Ascending aorta (tissue), 2 donors: ENCODE measurements around the gene OR6S1. TPM values are rescaled to one million over a fixed set of nuclear protein-coding genes. Genes with fewer than 3 reads are reported as not detected.
"Not testable (repeated sequence)": the region's sequence is repeated elsewhere in the genome, so short reads cannot be mapped to it uniquely, and the experiment has no call there.

Source experiments
- DNase-seq, 2 donors: peaks; one replicate each; pipeline ENCODE4 v3.0.0-alpha.2; 2019; ENCODE audit warnings: low spot score in 2 of 2
- H3K27ac ChIP-seq, 2 donors: fragments of 200-600 bp; sonication (generic); one replicate each; pipeline ENCODE4 v1.5.1; 2016 to 2017; ENCODE audit warnings: mild to moderate bottlenecking in 1 of 2
- H3K27me3 ChIP-seq: fragments of 200-600 bp; sonication (generic); one replicate; pipeline ENCODE4 v1.5.1; 2017
- H3K36me3 ChIP-seq, 2 donors: fragments of 200-600 bp; sonication (generic); one replicate each; pipeline ENCODE4 v1.5.1; 2016
- H3K4me1 ChIP-seq, 2 donors: fragments of 200-600 bp; sonication (generic); one replicate each; pipeline ENCODE4 v1.5.1; 2016 to 2017; ENCODE audit warnings: mild to moderate bottlenecking in 1 of 2
- H3K4me3 ChIP-seq, 2 donors: fragments of 200-600 bp; sonication (generic); one replicate each; pipeline ENCODE4 v1.5.1; 2016 to 2017; ENCODE audit warnings: mild to moderate bottlenecking in 1 of 2
- H3K9me3 ChIP-seq, 2 donors: fragments of 200-600 bp; sonication (generic); one replicate each; pipeline ENCODE4 v1.5.1; 2016
- intact Hi-C: fragments of 100-400 bp; cut with DNase I; formaldehyde crosslinking; loops from one replicate; pipeline ENCODE4 v1.15.1; 2023
- total RNA-seq: library from RNA; depleted of rRNA; stranded (reverse); fragments of >200 nt; gene quantifications from one replicate; pipeline ENCODE4 v1.1.0, GENCODE V29; 2016
- TF ChIP-seq, protein P1 (sequence below), 3 experiments: fragments of 200-600 bp in 2 of 3; fragments of 450-650 bp in 1 of 3; sonication (generic) in 2 of 3; IDR thresholded peaks; one replicate each; pipeline ENCODE4 v1.5.1; 2016 to 2019; ENCODE audit warnings: antibody characterized with exemption in 3 of 3, mild to moderate bottlenecking in 1 of 3, moderate library complexity in 1 of 3

Gene OR6S1
- total RNA-seq, 1 donor from 2014 or later, result not detected

DNA sequence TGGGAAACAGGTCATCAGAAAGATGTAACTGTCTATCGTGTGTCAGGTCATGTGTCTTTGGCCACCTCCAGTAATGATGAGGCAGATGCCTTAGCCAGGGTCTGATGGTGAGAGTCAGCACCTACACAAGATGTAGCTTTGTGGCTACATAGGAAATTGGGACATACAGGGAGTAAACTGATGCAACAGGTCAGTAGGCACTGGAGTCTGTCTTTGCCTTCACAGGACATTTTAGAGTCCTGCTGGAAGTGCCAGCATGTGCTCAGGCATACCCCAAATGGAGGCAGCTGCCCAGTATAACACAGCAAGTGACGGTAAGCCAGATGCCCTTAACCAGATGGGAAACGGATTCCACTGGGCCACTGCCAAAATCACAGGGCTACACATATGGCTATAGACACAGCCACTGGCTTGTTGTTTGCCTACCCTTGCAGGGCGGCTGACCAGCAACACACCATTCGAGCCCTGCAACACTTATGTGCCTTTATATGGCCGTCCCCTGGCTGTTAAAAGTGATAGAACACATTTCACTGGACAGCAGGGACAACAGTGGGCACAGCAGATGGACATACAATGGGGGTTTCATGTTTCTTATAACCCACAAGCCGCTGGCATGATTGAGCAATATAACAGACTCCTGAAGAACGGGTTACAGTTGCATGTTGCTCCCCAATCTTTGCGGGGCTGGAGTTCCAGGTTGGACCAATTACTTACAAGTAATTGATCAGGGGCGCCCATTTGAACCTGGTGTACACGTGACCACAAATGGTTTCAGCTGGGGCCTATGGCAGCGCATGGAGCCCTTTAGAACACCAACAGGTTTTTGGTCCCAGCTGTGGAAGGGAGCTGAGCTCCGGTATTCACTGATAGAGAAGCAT lies 37.4 kb downstream of the OR6S1 start:
- H3K27me3 ChIP-seq, result no peaks in the 10 kb centered on the region
- DNase-seq, result no peak

GRCh38 chr14:20602583-20602982 lies 38.9 kb downstream of the OR6S1 start:
- intact Hi-C loops, result no loop called here
- TF ChIP-seq, protein P1, sequence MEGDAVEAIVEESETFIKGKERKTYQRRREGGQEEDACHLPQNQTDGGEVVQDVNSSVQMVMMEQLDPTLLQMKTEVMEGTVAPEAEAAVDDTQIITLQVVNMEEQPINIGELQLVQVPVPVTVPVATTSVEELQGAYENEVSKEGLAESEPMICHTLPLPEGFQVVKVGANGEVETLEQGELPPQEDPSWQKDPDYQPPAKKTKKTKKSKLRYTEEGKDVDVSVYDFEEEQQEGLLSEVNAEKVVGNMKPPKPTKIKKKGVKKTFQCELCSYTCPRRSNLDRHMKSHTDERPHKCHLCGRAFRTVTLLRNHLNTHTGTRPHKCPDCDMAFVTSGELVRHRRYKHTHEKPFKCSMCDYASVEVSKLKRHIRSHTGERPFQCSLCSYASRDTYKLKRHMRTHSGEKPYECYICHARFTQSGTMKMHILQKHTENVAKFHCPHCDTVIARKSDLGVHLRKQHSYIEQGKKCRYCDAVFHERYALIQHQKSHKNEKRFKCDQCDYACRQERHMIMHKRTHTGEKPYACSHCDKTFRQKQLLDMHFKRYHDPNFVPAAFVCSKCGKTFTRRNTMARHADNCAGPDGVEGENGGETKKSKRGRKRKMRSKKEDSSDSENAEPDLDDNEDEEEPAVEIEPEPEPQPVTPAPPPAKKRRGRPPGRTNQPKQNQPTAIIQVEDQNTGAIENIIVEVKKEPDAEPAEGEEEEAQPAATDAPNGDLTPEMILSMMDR (IDR thresholded peaks at IDR 0.05), result no peak

More for the DNA sequence above, 37.4 kb downstream of the OR6S1 start:
- no peaks in the 10 kb centered on the region for H3K4me1 ChIP-seq
- no peak overlapping the region for H3K27ac ChIP-seq
- H3K36me3 ChIP-seq, result no peaks in the 10 kb centered on the region
- TF ChIP-seq, protein P1 (IDR thresholded peaks at IDR 0.05), result no peak
- intact Hi-C loops, result no loop called here
- no peaks in the 10 kb centered on the region for H3K9me3 ChIP-seq
- no peak overlapping the region for H3K4me3 ChIP-seq

GRCh38 chr14:20601522-20601921 lies 40.0 kb downstream of the OR6S1 start:
- no peaks in the 10 kb centered on the region for H3K27me3 ChIP-seq
- no peaks in the 10 kb centered on the region for H3K9me3 ChIP-seq
- no peaks in the 10 kb centered on the region for H3K36me3 ChIP-seq
- no peak for DNase-seq
- H3K27ac ChIP-seq, result no peak overlapping the region
- no peak overlapping the region for H3K4me3 ChIP-seq
- H3K4me1 ChIP-seq, result no peaks in the 10 kb centered on the region
- TF ChIP-seq, protein P1 (IDR thresholded peaks at IDR 0.05), result no peak
- intact Hi-C loops, result no loop called here

More at GRCh38 chr14:20602583-20602982, 38.9 kb downstream of the OR6S1 start:
- Histone ChIP-seq H3K27ac (no peak overlapping the region), H3K27me3 (no peaks in the 10 kb centered on the region), H3K4me3 (no peak overlapping the region), H3K9me3 (no peaks in the 10 kb centered on the region), H3K4me1 (no peaks in the 10 kb centered on the region), H3K36me3 (no peaks in the 10 kb centered on the region)
- DNase-seq, result no peak

DNA sequence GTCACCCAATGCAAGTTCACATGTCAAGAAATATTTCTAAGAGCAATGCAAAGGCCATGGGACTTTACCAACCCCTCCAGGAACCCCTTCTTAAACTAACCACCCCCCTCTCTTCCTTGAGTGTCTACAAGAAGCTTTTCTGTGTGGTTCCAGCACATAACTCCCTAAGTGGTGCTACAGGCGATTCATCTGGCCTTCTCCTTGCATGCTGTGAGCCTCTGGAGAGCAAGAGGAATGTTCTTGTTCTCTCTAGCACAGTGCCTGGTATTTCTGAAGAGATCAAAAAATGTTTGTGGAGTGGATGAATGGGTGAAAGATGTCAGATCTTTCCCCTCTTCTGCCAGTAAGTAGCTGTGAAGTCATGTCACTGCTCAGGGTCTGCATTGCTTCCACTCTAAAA lies 44.4 kb downstream of the OR6S1 start:
- no peak for DNase-seq
- H3K27ac ChIP-seq, result no peak overlapping the region
- H3K4me1 ChIP-seq, result no peaks in the 10 kb centered on the region
- no peak overlapping the region for H3K4me3 ChIP-seq
- H3K36me3 ChIP-seq, result no peaks in the 10 kb centered on the region
- TF ChIP-seq, protein P1 (IDR thresholded peaks at IDR 0.05), result no peak
- intact Hi-C loops, result no loop called here
- no peaks in the 10 kb centered on the region for H3K9me3 ChIP-seq
- no peaks in the 10 kb centered on the region for H3K27me3 ChIP-seq

DNA sequence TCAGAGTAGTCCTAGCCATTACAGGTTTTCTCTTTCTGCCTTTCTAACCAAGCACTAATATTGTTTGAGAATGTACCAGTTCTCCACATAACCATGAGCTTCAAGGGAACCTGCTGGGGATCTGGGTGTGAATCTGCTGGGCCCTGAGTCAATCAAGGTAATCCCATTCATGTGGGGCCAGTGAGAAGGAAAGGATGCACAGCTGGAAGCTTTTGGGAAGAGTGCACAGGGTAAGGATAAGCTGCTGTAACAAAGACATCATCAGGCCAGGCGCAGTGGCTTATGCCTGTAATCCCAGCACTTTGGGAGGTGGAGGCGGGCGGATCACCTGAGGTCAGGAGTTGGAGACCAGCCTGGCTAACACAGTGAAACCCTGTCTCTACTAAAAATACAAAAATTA lies 45.8 kb downstream of the OR6S1 start:
- H3K36me3 ChIP-seq, intact Hi-C loops, H3K9me3 ChIP-seq, H3K4me3 ChIP-seq, H3K4me1 ChIP-seq, H3K27ac ChIP-seq, DNase-seq, H3K27me3 ChIP-seq: not testable (repeated sequence)

GRCh38 chr14:20592574-20592973 lies 48.9 kb downstream of the OR6S1 start:
- no peak for DNase-seq
- TF ChIP-seq, protein P1 (IDR thresholded peaks at IDR 0.05), result no peak
- Histone ChIP-seq H3K4me1 (no peaks in the 10 kb centered on the region), H3K27ac (no peak overlapping the region), H3K4me3 (no peak overlapping the region), H3K27me3 (no peaks in the 10 kb centered on the region), H3K9me3 (no peaks in the 10 kb centered on the region), H3K36me3 (no peaks in the 10 kb centered on the region)
- intact Hi-C loops, result no loop called here
